Coronary artery (tissue), 2 donors: Measurements from ENCODE around the gene MUSK.
A peak's percentile ranks its signal among the peaks of the same experiment; 100 is the strongest.
"Not testable (repeated sequence)": the region's sequence is repeated elsewhere in the genome, so short reads cannot be mapped to it uniquely, and the experiment has no call there.

ENCODE experiments used
- DNase-seq: peaks from one replicate; pipeline ENCODE4 v3.0.0-alpha.2; 2017; ENCODE audit warnings: low spot score
- H3K27ac ChIP-seq, 2 donors: fragments of 200-600 bp; sonication (generic); one replicate each; pipeline ENCODE4 v1.5.1; 2016 to 2019
- H3K4me3 ChIP-seq: fragments of 200-600 bp; sonication (generic); 2 replicates; pipeline ENCODE4 v1.5.1; 2016; ENCODE audit warnings: mild to moderate bottlenecking, moderate library complexity
- CTCF ChIP-seq: fragments of 200-600 bp; sonication (generic); IDR thresholded peaks from one replicate; pipeline ENCODE4 v1.5.1; 2019; ENCODE audit warnings: antibody characterized with exemption

MUSK gene

GRCh38 chr9:110820381-110820780 lies 151.8 kb downstream of the MUSK start:
- TF ChIP-seq CTCF: no peak
- DNase-seq: no peak
- H3K27ac ChIP-seq: no peak overlapping the region
- no peak overlapping the region for H3K4me3 ChIP-seq

GRCh38 chr9:110821064-110821463 lies 152.5 kb downstream of the MUSK start:
- TF ChIP-seq CTCF: no peak
- H3K4me3 ChIP-seq: no peak overlapping the region
- no peak overlapping the region for H3K27ac ChIP-seq
- DNase-seq: no peak

- H3K27ac ChIP-seq, DNase-seq, H3K4me3 ChIP-seq: not testable (repeated sequence)
Observed at GRCh38 chr9:110825129-110825528, 156.5 kb downstream of the MUSK start.

GRCh38 chr9:110825950-110826349 lies 157.4 kb downstream of the MUSK start:
- no peak for TF ChIP-seq CTCF
- DNase-seq: no peak
- Histone ChIP-seq H3K27ac (no peak overlapping the region), H3K4me3 (no peak overlapping the region)

- H3K27ac ChIP-seq, DNase-seq, H3K4me3 ChIP-seq: not testable (repeated sequence)
Observed at GRCh38 chr9:110826400-110826799, 157.8 kb downstream of the MUSK start.

- peak overlapping the region; percentile 4 to 74 for H3K27ac ChIP-seq
- no peak for DNase-seq
- no peak for TF ChIP-seq CTCF
Observed at GRCh38 chr9:110828264-110828663, 159.7 kb downstream of the MUSK start.

GRCh38 chr9:110830495-110830894 lies 161.9 kb downstream of the MUSK start:
- TF ChIP-seq CTCF: no peak
- no peak overlapping the region for H3K4me3 ChIP-seq
- DNase-seq: no peak
- no peak overlapping the region for H3K27ac ChIP-seq

More at GRCh38 chr9:110828264-110828663, 159.7 kb downstream of the MUSK start:
- H3K4me3 ChIP-seq: no peak overlapping the region

- no peak for DNase-seq
- Histone ChIP-seq H3K4me3 (no peak overlapping the region), H3K27ac (no peak overlapping the region)
- no peak for TF ChIP-seq CTCF
Observed at GRCh38 chr9:110832926-110833325, 164.3 kb downstream of the MUSK start.
